ENCODE measurements around the gene FSTL4. TPM values are rescaled to one million over a fixed set of nuclear protein-coding genes. Genes with fewer than 3 reads are reported as not detected.

FSTL4 gene
- total and polyA plus RNA-seq, 9 donors = 0.07 to 0.22 (median 0.15) TPM; not detected in 4

DNA sequence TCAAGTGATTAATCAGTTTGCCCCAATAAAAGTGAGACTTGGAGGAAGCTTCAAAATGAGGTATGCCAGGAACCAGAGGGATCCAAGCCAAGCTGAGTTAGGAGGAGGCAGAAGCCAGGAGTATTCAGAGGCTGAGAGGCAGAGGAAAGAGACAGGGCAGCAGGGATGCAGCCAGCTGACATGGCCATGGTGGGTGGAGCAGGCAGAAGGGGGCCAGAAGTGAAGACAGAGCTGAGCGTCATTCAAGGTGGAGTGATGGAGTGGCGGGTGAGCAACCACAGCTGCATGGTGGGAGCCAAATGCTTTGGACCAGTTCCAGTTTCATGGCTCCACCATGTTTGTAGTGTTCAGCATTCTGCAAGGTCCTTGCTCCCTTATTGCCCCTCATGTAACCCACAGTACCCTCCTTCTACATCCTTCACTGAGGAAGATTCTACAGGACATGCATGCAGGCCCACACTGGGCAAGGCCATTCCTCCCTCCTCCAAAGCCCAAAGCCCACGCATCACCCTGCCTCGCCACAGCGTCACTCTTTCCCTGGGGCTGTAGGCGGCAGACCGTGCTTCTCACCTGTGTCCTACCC, 100.6 kb downstream of the FSTL4 start:
- H3K36me3 ChIP-seq = no peaks in the 10 kb centered on the region
- no peaks in the 10 kb centered on the region for H3K9me3 ChIP-seq
- H3K4me1 ChIP-seq (ENCODE audit: insufficient read depth) = no peaks in the 10 kb centered on the region
- H3K27ac ChIP-seq = no peak overlapping the region
- DNase-seq = no peak
- intact Hi-C loops (cut with DNase I) = no loop called here
- H3K27me3 ChIP-seq = no peaks in the 10 kb centered on the region
- no peak overlapping the region for H3K4me3 ChIP-seq
- WGBS, 3 donors = 92 to 93% (median 93%) methylated on average over 7 of the region's 7 CpGs
- no peak for TF ChIP-seq EP300 (IDR thresholded peaks at IDR 0.05)

GRCh38 chr5:133510634-133511262, 101.6 kb downstream of the FSTL4 start:
- H3K27me3 ChIP-seq = no peaks in the 10 kb centered on the region
- H3K9me3 ChIP-seq = no peaks in the 10 kb centered on the region
- no peaks in the 10 kb centered on the region for H3K4me1 ChIP-seq (ENCODE audit: insufficient read depth)
- H3K4me3 ChIP-seq = no peak overlapping the region
- TF ChIP-seq EP300 (IDR thresholded peaks at IDR 0.05) (no peak), CTCF (IDR thresholded peaks at IDR 0.05) (no peak), POLR2A (IDR thresholded peaks at IDR 0.05) (no peak)
- no peak for DNase-seq
- 84 to 91% (median 90%) methylated on average over 11 of the region's 11 CpGs for WGBS, 3 donors
- no peaks in the 10 kb centered on the region for H3K36me3 ChIP-seq
- intact Hi-C loops (cut with DNase I) = no loop called here
- H3K27ac ChIP-seq = no peak overlapping the region

- H3K9me3 ChIP-seq = no peaks in the 10 kb centered on the region
- no peak overlapping the region for H3K4me3 ChIP-seq
- TF ChIP-seq POLR2A (IDR thresholded peaks at IDR 0.05) = no peak
- H3K36me3 ChIP-seq = no peaks in the 10 kb centered on the region
- H3K27me3 ChIP-seq = no peaks in the 10 kb centered on the region
- intact Hi-C loops (cut with DNase I) = no loop called here
- no peaks in the 10 kb centered on the region for H3K4me1 ChIP-seq (ENCODE audit: insufficient read depth)
- WGBS, 3 donors = 17 to 30% (median 30%) methylated on average over 4 of the region's 4 CpGs
- H3K27ac ChIP-seq = no peak overlapping the region
- DNase-seq = no peak
Measured at GRCh38 chr5:133509742-133510079, 102.6 kb downstream of the FSTL4 start.

- intact Hi-C loops (cut with DNase I) = no loop called here
- H3K36me3 ChIP-seq = no peaks in the 10 kb centered on the region
- no peak for DNase-seq
- H3K27ac ChIP-seq = no peak overlapping the region
- no peaks in the 10 kb centered on the region for H3K27me3 ChIP-seq
- H3K4me1 ChIP-seq (ENCODE audit: insufficient read depth) = no peaks in the 10 kb centered on the region
- 30 to 44% (median 34%) methylated on average over 3 of the region's 3 CpGs for WGBS, 3 donors
- H3K9me3 ChIP-seq = no peaks in the 10 kb centered on the region
- TF ChIP-seq CTCF (IDR thresholded peaks at IDR 0.05) (no peak), EP300 (IDR thresholded peaks at IDR 0.05) (no peak), POLR2A (IDR thresholded peaks at IDR 0.05) (no peak)
- H3K4me3 ChIP-seq = no peak overlapping the region
Measured at GRCh38 chr5:133508845-133509741, 103.2 kb downstream of the FSTL4 start.

GRCh38 chr5:133508331-133508730, 104.0 kb downstream of the FSTL4 start:
- no peak overlapping the region for H3K27ac ChIP-seq
- no peaks in the 10 kb centered on the region for H3K27me3 ChIP-seq
- no peak overlapping the region for H3K4me3 ChIP-seq
- intact Hi-C loops (cut with DNase I) = no loop called here
- no peaks in the 10 kb centered on the region for H3K4me1 ChIP-seq (ENCODE audit: insufficient read depth)
- H3K9me3 ChIP-seq = no peaks in the 10 kb centered on the region
- no peaks in the 10 kb centered on the region for H3K36me3 ChIP-seq
- WGBS, 3 donors = 86 to 90% (median 87%) methylated on average over 5 of the region's 5 CpGs
- TF ChIP-seq POLR2A (IDR thresholded peaks at IDR 0.05) = no peak
- no peak for DNase-seq

Measured in ovary (tissue), 9 donors.